Measurements from ENCODE around the gene VAV1.

GRCh38 chr19:6773323-6773931 lies 919 bp downstream of the VAV1 start:
- TF ChIP-seq POLR2AphosphoS5 (IDR thresholded peaks at IDR 0.05) (no peak), CTCF (IDR thresholded peaks at IDR 0.05) (no peak)
